GM18502 (cell line): ENCODE results near the gene MX2.
"Not testable (repeated sequence)": the region's sequence is repeated elsewhere in the genome, so short reads cannot be mapped to it uniquely, and the experiment has no call there.

ENCODE experiments used
- ATAC-seq: cut with Tn5 transposase; IDR thresholded peaks from one replicate; pipeline ENCODE4 v1.9.1; 2021; ENCODE audit warnings: mild to moderate bottlenecking; ENCODE audit not compliant: unreplicated experiment, poor library complexity

The MX2 gene

GRCh38 chr21:41337515-41337914 lies 24.3 kb upstream of the MX2 start:
- ATAC-seq: no peak

- ATAC-seq: no peak
Measured at GRCh38 chr21:41338455-41338854, 23.4 kb upstream of the MX2 start.

DNA sequence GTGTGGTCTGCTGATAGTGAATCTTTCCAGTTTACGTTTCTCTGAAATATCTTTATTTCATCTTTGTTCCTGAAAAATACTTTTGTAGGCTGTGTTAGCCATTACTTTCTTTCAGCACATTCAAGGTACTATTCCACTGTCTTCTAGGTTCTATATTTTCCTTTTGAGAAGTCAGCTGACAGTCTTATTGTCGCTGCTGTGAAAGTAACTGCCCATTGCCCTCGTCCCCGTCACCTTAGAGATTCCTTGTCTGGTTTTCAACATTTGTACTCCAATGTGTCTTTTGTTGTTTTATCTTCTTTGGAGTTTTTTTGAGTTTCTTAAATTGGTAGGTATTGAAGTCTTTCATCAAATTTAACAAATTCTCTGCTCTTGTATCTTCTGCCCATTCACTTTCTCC lies 19.8 kb upstream of the MX2 start:
- ATAC-seq: no peak

GRCh38 chr21:41344146-41344545 lies 17.7 kb upstream of the MX2 start:
- no peak for ATAC-seq

DNA sequence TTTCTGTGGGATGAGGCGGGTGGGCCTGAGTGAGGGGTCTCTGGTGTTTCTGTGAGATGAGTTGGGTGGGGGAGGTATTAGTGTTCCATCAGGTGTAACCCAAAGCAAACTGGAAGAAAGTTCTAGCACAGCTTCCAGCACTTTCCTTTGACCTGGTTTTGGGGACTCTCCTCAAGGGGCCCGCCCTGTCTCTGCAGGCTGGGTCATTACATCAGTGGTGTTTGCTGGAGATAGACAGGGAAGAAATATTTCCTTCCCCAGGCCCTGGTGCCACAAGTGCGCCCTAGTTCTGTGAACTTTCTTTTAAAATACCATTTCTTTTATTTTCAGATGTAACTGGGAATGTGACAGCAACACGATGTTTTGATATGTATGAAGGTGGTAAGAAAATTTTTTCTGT lies 16.5 kb upstream of the MX2 start:
- no peak for ATAC-seq

DNA sequence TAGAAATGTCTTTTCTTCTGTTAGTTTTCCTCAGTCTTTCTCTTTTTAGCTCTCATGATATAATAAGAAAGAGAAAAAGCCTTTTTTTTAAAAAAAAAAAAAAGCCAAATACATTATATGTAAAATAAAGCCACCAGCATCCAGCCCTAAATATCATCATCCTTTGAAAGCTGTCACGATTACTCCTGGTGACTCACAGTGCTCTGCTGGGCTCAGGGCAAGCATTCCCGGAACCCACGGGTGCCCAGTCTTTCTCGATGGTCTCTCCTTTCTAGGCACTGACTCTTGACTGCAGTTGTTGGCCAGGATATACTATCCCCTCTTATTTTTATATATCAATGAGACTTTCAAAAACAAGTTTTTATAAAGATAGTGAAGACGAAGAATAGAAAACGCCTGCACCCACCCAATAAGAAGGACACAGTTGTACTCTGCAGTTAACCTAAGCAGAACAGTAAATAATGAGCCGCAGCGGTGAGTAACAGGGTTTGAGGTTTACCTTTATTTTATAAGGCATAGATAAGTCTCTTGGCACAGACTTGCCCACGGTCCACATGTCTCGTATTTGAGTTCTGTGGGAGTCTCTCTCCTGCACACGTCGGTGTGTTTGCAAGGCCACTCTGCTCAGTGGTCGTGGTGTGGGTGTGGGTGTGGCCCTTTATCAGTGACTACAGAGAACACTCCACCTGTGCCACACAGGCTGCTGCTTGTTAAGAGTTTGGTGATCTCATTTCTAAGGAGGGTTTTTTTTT lies 15.7 kb upstream of the MX2 start:
- ATAC-seq: no peak

DNA sequence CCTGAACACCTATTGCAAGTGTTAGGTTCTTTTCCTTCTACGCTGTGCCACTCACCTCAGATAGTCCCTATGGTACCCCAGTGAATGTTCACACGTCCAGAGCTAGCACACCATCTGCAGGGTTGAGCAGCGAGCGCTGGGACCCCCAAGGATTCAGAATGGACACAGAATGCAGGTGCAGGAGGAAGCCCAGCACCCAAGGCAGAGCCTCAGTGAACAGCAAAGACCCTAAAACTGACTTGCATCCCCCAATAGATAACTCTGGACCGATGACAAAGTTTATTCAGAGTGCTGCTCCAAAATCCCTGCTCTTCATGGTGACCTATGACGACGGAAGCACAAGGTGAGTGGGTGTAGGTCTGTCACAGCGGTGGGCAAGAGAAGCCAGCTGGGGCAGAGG lies 15.1 kb upstream of the MX2 start:
- ATAC-seq: no peak

GRCh38 chr21:41348434-41348833 lies 13.4 kb upstream of the MX2 start:
- ATAC-seq: no peak

DNA sequence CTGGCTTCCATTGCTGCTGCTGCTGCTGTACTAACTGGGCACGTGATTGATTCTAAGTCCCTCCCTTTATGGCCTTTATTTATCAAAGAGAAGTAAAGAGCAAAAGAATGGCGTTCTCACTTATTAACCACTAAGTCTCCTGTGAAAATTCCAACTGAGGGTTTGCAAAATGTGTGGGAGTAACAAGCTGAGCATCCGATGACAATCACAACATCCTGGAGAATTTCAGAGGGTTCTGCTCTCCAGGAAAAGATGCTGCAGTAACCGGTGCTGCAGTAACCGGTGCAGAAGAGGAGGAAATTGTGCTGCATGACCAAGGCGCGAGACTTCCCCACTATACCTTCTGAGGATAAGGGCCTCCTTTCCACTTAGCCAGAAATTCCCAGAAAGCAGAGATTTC lies 12.7 kb upstream of the MX2 start:
- ATAC-seq: no peak

GRCh38 chr21:41349619-41350390 lies 12.0 kb upstream of the MX2 start:
- ATAC-seq: no peak

GRCh38 chr21:41350436-41351155 lies 11.2 kb upstream of the MX2 start:
- no peak for ATAC-seq

GRCh38 chr21:41357546-41357945 lies 4.3 kb upstream of the MX2 start:
- no peak for ATAC-seq

- ATAC-seq: no peak
Measured at GRCh38 chr21:41358193-41359166, 3.3 kb upstream of the MX2 start.

DNA sequence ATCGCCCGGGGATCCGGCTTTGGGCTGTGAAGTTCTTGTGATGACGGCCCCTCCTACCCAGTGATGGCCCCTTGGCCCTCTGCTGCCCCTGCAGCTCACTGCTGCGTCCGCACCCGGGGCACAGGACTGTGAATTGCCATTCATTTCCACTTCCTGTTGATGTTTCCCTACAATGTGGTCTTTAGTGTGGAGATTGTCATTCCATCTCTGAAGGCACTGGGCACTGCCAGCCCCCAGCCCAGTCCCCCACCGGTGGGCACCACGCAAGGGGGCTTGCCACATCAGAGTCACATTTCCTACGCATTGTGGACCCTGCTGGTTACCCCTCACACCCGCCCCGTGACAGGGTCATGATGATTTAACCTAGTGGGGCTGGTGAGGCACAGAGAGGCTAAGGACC lies 2.5 kb upstream of the MX2 start:
- no peak for ATAC-seq

DNA sequence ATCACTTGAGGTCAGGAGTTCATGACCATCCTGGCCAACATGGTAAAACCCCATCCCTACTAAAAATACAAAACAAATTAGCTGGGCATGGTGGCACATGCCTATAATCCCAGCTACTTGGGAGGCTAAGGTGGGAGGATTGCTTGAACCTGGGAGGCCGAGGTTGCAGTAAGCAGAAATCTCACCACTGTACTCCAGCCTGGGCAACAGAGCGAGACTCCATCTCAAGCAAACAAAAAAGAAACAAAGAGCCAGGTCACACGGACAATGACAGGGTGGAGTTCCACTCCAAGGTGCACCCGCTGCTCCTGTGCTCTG lies 2.1 kb upstream of the MX2 start:
- not testable (repeated sequence) for ATAC-seq

- no peak for ATAC-seq
Measured at GRCh38 chr21:41360072-41360821, 1.6 kb upstream of the MX2 start.

- no peak for ATAC-seq
Measured at GRCh38 chr21:41361053-41361785, 608 bp upstream of the MX2 start.

DNA sequence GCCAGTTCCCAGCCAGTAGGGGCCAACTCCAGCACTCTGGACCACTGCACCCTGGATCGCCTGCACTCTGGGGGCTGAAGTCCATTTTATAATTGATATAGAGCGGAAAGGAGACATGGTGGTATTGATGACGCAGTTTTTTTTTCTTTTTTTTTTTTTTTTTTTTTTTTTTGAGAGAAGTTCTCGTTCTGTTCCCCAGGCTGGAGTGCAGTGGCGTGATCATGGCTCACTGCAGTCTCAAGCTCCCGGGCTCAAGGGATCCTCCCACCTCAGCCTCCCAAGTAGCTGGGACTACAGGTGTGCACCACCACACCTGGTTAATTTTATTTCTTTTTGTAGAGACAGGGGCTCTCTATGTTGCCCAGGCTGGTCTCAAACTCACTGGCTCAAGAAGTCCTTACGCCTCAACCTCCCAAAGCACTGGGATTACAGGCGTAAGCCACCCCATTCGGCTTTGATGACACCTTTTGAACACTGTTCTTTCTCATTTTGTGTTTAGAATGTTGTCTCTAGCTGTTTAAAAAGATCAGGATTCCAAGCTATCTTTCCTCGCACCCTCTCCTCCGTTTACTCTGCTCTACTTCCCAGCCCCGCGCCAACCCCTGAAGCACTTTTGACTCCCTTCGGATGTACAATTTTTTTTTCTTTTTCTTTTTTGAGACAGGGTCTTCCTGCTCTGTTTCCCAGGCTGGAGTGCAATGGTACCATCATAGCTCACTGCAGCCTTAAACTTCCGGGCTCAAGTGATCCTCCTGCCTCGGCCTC lies 960 bp downstream of the MX2 start:
- peak; percentile 3 for ATAC-seq
